ENCODE data around the gene CD109. TPM values are rescaled to one million over a fixed set of nuclear protein-coding genes. Genes with fewer than 3 reads are reported as not detected.
A peak's percentile ranks its signal among the peaks of the same experiment; 100 is the strongest.

CD109 gene
- total and polyA plus RNA-seq, 2 experiments from 2014 or later: 3.0 to 8.2 TPM

DNA sequence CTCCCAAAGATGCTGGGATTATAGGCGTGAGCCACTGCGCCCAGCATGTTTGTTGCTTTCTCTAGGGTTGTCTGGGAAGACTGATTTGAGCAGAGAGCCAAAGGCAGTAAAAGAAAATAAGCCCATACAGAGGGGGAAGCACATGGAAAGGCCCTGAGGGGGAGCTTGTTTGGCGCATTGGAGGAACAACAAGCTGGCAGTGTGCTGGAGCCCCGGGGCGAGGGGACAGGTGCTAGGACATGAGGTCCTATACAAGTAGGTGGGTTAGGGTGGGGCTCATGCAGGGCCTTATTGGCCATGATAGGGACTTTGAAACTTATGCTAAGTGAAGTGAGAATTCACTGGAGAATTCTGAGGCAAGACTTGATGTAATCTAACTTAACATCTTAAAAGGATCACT is 35.3 kb downstream of the CD109 start:
- TF ChIP-seq, protein P1, sequence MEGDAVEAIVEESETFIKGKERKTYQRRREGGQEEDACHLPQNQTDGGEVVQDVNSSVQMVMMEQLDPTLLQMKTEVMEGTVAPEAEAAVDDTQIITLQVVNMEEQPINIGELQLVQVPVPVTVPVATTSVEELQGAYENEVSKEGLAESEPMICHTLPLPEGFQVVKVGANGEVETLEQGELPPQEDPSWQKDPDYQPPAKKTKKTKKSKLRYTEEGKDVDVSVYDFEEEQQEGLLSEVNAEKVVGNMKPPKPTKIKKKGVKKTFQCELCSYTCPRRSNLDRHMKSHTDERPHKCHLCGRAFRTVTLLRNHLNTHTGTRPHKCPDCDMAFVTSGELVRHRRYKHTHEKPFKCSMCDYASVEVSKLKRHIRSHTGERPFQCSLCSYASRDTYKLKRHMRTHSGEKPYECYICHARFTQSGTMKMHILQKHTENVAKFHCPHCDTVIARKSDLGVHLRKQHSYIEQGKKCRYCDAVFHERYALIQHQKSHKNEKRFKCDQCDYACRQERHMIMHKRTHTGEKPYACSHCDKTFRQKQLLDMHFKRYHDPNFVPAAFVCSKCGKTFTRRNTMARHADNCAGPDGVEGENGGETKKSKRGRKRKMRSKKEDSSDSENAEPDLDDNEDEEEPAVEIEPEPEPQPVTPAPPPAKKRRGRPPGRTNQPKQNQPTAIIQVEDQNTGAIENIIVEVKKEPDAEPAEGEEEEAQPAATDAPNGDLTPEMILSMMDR (IDR thresholded peaks at IDR 0.05; ENCODE audit: poor library complexity): no peak
- TF ChIP-seq EZH2 (IDR thresholded peaks at IDR 0.05; ENCODE audit: borderline replicate concordance) (no peak), EZH2phosphoT487 (IDR thresholded peaks at IDR 0.05; ENCODE audit: low read depth, severe bottlenecking, unreplicated experiment) (no peak)
- no peaks in the 10 kb centered on the region for H3K36me3 ChIP-seq (replicated peaks; ENCODE audit: insufficient read depth, low read depth)
- H4K20me1 ChIP-seq (ENCODE audit: insufficient read depth, poor library complexity, severe bottlenecking): no peaks in the 10 kb centered on the region
- no peaks in the 10 kb centered on the region for H3K4me1 ChIP-seq (ENCODE audit: insufficient read depth)
- H3K79me2 ChIP-seq: no peaks in the 10 kb centered on the region
- no peaks in the 10 kb centered on the region for H3K27me3 ChIP-seq
- no peak overlapping the region for H3K4me3 ChIP-seq
- H3K9me2 ChIP-seq (replicated peaks; ENCODE audit: insufficient read depth): no peaks in the 10 kb centered on the region
- WGBS (ENCODE audit: low lambda C conversion rate, missing lambda C conversion rate): 93% methylated on average over 5 of the region's 5 CpGs
- no peak for DNase-seq (ENCODE audit: low spot score)
- no peaks in the 10 kb centered on the region for H3K9me3 ChIP-seq (ENCODE audit: low read depth)
- no peak overlapping the region for H3K4me2 ChIP-seq
- H3K27ac ChIP-seq: no peak overlapping the region
- H2AFZ ChIP-seq: no peak overlapping the region

DNA sequence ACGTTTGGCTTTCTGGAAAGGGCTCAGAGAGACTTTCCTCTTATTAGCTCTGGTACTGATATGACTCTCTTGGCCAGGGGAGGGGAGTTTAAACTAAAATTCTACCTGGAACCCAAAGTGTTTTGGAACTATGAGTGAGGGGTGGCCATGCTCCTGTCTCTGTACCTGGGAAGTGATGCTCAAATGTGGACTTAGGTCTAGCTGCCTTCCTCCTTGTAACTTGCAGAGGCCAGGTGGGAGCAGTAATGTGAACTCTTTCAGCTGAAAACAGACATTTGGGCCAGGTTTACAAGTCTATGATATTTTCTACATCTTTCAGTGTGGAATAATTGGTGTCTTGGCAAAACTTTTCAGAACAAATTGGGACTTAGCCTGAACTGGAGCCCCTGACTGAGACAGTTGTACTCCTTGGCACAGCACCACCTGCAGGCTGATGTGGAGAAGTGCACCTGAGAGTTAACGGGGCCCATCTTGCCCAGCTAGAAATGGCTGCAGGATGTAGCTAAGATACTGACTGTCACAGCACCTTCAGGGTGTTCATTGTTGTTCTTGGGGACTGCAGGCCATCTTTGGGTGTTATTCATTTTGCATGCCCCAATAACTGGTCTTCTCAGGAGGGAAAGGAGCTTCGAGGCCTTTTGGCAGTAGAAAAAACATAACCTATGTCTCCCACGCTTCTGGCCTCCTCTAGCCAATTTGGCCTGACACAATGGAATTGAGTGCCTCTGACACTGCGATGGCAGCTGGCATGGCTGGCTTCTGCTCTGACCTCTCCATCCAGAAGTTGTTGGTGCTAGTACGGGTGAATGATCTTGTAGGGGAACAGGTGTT is 37.1 kb downstream of the CD109 start:
- no peak overlapping the region for H3K27ac ChIP-seq
- H3K4me1 ChIP-seq (ENCODE audit: insufficient read depth): no peaks in the 10 kb centered on the region
- H3K36me3 ChIP-seq (replicated peaks; ENCODE audit: insufficient read depth, low read depth): no peaks in the 10 kb centered on the region
- H3K4me3 ChIP-seq: no peak overlapping the region
- WGBS (ENCODE audit: low lambda C conversion rate, missing lambda C conversion rate): 66% methylated on average over 6 of the region's 6 CpGs
- H3K9me2 ChIP-seq (replicated peaks; ENCODE audit: insufficient read depth): no peaks in the 10 kb centered on the region
- TF ChIP-seq EZH2 (IDR thresholded peaks at IDR 0.05; ENCODE audit: borderline replicate concordance) (no peak), EZH2phosphoT487 (IDR thresholded peaks at IDR 0.05; ENCODE audit: low read depth, severe bottlenecking, unreplicated experiment) (no peak)
- TF ChIP-seq, protein P1 (IDR thresholded peaks at IDR 0.05; ENCODE audit: poor library complexity): peak; percentile 88
- no peak overlapping the region for H2AFZ ChIP-seq
- H3K9me3 ChIP-seq (ENCODE audit: low read depth): no peaks in the 10 kb centered on the region
- no peak overlapping the region for H3K4me2 ChIP-seq
- no peaks in the 10 kb centered on the region for H3K27me3 ChIP-seq
- no peaks in the 10 kb centered on the region for H3K79me2 ChIP-seq
- H4K20me1 ChIP-seq (ENCODE audit: insufficient read depth, poor library complexity, severe bottlenecking): no peaks in the 10 kb centered on the region
- peak; percentile 77 for DNase-seq (ENCODE audit: low spot score)

DNA sequence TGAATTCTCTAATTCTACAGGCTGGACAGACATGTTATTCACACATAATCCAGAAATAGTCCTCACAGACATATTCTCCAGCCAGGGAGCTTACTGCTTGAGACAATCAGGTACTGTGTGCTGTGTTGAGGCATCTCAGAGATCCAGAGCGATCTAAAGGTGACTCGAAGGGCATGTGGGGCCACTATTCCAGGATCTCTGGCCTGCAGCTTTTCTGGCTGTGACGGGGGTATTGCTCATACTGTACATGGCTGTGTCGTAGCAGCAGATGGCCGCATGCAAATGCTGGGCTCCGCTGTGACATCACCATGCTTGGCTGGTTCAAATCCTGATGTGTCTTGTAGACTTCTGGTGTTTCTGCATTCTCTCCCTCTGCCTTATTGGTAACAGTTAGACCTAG is 37.8 kb downstream of the CD109 start:
- Histone ChIP-seq H3K9me3 (ENCODE audit: low read depth) (no peaks in the 10 kb centered on the region), H3K27me3 (no peaks in the 10 kb centered on the region), H2AFZ (no peak overlapping the region), H3K4me1 (ENCODE audit: insufficient read depth) (no peaks in the 10 kb centered on the region), H3K27ac (no peak overlapping the region), H3K79me2 (no peaks in the 10 kb centered on the region), H3K36me3 (replicated peaks; ENCODE audit: insufficient read depth, low read depth) (no peaks in the 10 kb centered on the region), H4K20me1 (ENCODE audit: insufficient read depth, poor library complexity, severe bottlenecking) (no peaks in the 10 kb centered on the region), H3K4me3 (no peak overlapping the region), H3K9me2 (replicated peaks; ENCODE audit: insufficient read depth) (no peaks in the 10 kb centered on the region), H3K4me2 (no peak overlapping the region)
- TF ChIP-seq EZH2phosphoT487 (IDR thresholded peaks at IDR 0.05; ENCODE audit: low read depth, severe bottlenecking, unreplicated experiment) (no peak), EZH2 (IDR thresholded peaks at IDR 0.05; ENCODE audit: borderline replicate concordance) (no peak)
- TF ChIP-seq, protein P1 (IDR thresholded peaks at IDR 0.05; ENCODE audit: poor library complexity): no peak
- WGBS (ENCODE audit: low lambda C conversion rate, missing lambda C conversion rate): 88% methylated on average over 6 of the region's 6 CpGs
- no peak for DNase-seq (ENCODE audit: low spot score)

All from hepatocyte (in vitro differentiated cells).